PC-9 (cell line): ENCODE results near the gene ANKRD66. TPM values are rescaled to one million over a fixed set of nuclear protein-coding genes. Genes with fewer than 3 reads are reported as not detected.

Source experiments
- BruUV-seq: library from RNA; stranded (reverse); fragments of 400-500 nt; replicated peaks from 2 replicates; lab custom pipeline; 2021; lab: Mats Ljungman, UMichigan
- CTCF ChIA-PET: fragments of 300-600 bp; sonication (Branson Sonifier 250); formaldehyde crosslinking; loops from one replicate; lab custom pipeline; 2022; ENCODE audit warnings: antibody characterized with exemption; lab: Charles Lee
- POLR2A ChIA-PET: fragments of 300-600 bp; sonication (Branson Sonifier 250); formaldehyde crosslinking; loops from one replicate; lab custom pipeline; 2022; ENCODE audit warnings: antibody characterized with exemption; ENCODE audit not compliant: unreplicated experiment; lab: Charles Lee
- DNase-seq, 2 experiments: peaks; one replicate each; pipeline versions ENCODE4 v3.0.0 to v3.0.0-alpha.2; 2015 to 2022; ENCODE audit warnings: mixed read lengths in 1 of 2
- H2AFZ ChIP-seq: fragments of 200-600 bp; sonication (generic); 2 replicates; pipeline ENCODE4 v1.8.1; 2017; ENCODE audit warnings: antibody characterized with exemption
- H3F3A ChIP-seq: fragments of 200-600 bp; sonication (generic); 2 replicates; pipeline ENCODE4 v1.8.1; 2017; ENCODE audit warnings: antibody characterized with exemption, mild to moderate bottlenecking, low read depth; ENCODE audit not compliant: insufficient read depth
- H3K27ac ChIP-seq: fragments of 200-600 bp; sonication (generic); 2 replicates; pipeline ENCODE4 v1.6.1; 2016; ENCODE audit warnings: mixed run types
- H3K27me3 ChIP-seq: fragments of 200-600 bp; sonication (generic); 2 replicates; pipeline ENCODE4 v1.6.1; 2016; ENCODE audit warnings: low read depth, mixed run types; ENCODE audit not compliant: insufficient read depth
- H3K36me3 ChIP-seq: fragments of 200-600 bp; sonication (generic); 2 replicates; pipeline ENCODE4 v1.6.1; 2016; ENCODE audit warnings: low read depth, mixed run types
- H3K4me1 ChIP-seq: fragments of 200-600 bp; sonication (generic); replicated peaks from 2 replicates; pipeline ENCODE4 v1.6.1; 2016; ENCODE audit warnings: mixed run types; ENCODE audit not compliant: insufficient read depth
- H3K4me2 ChIP-seq: fragments of 200-600 bp; sonication (generic); 2 replicates; pipeline ENCODE4 v1.6.1; 2017; ENCODE audit warnings: mixed run types
- H3K4me3 ChIP-seq: fragments of 200-600 bp; sonication (generic); 2 replicates; pipeline ENCODE4 v1.6.1; 2016; ENCODE audit warnings: mixed run types
- H3K79me2 ChIP-seq: fragments of 200-600 bp; sonication (generic); 2 replicates; pipeline ENCODE4 v1.6.1; 2017; ENCODE audit warnings: low read depth, mixed run types
- H3K9me2 ChIP-seq: fragments of 200-600 bp; sonication (generic); 2 replicates; pipeline ENCODE4 v1.8.1; 2017; ENCODE audit warnings: mild to moderate bottlenecking; ENCODE audit not compliant: insufficient read depth
- H3K9me3 ChIP-seq: fragments of 200-600 bp; sonication (generic); 2 replicates; pipeline ENCODE4 v1.8.1; 2016; ENCODE audit warnings: low read depth; ENCODE audit not compliant: insufficient read depth
- H4K20me1 ChIP-seq: fragments of 200-600 bp; sonication (generic); 2 replicates; pipeline ENCODE4 v1.8.1; 2017; ENCODE audit not compliant: insufficient read depth
- EZH2 ChIP-seq: fragments of 200-600 bp; sonication (generic); IDR thresholded peaks from 2 replicates; pipeline ENCODE4 v1.8.0; 2017; ENCODE audit warnings: antibody characterized with exemption, low read depth
- intact Hi-C: fragments of 100-400 bp; cut with micrococcal nuclease; formaldehyde crosslinking; loops from one replicate; pipeline ENCODE4 v1.10.0; 2022; ENCODE audit not compliant: unreplicated experiment
- total RNA-seq: library from RNA; stranded (reverse); gene quantifications from 2 replicates; pipeline ENCODE4 v1.2.3, GENCODE V29; 2021
- TF ChIP-seq, protein P1 (sequence below): fragments of 200-600 bp; sonication (generic); conservative IDR thresholded peaks from 2 replicates; pipeline ENCODE4 v1.6.1; 2017; ENCODE audit warnings: mixed run types, antibody characterized with exemption, mild to moderate bottlenecking, moderate library complexity

ANKRD66 gene
- total RNA-seq, 1 experiment from 2014 or later: not detected

DNA sequence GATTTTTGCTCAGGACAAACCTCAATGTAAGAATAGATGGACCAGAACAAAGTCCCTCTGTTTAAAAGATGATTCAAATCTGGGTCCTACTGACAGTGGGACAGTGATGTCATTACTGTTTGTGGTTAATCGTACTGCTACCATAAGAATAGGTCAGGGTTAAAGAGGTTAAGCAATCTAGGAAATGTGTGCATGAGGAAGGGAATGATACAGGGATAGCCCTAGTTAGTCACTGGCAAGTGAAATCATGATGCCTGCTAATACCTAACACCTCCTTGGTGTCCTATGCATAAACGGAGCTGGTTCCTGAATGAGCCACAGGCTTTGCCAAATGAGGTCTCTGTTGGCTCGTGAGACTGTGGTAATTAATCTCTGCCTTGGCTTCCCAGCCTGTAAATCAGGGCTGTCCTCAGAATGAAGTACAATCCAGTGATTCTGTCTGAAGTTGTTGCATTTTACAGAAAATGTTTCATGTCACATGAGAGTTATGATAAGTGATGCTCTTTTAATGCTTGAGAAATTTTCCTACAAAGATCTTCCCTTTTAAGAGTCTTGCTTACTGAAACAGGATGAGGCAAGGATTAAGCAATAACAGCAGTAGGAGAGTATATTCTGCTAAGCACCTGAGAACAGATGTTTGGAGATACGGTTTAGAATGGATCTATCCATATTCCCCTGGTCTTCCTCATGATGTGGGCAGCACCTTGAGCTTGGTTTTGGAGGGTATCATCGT lies 50.3 kb downstream of the ANKRD66 start:
- no peak for TF ChIP-seq EZH2
- TF ChIP-seq, protein P1, sequence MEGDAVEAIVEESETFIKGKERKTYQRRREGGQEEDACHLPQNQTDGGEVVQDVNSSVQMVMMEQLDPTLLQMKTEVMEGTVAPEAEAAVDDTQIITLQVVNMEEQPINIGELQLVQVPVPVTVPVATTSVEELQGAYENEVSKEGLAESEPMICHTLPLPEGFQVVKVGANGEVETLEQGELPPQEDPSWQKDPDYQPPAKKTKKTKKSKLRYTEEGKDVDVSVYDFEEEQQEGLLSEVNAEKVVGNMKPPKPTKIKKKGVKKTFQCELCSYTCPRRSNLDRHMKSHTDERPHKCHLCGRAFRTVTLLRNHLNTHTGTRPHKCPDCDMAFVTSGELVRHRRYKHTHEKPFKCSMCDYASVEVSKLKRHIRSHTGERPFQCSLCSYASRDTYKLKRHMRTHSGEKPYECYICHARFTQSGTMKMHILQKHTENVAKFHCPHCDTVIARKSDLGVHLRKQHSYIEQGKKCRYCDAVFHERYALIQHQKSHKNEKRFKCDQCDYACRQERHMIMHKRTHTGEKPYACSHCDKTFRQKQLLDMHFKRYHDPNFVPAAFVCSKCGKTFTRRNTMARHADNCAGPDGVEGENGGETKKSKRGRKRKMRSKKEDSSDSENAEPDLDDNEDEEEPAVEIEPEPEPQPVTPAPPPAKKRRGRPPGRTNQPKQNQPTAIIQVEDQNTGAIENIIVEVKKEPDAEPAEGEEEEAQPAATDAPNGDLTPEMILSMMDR: no peak
- Histone ChIP-seq H3K36me3 (no peaks in the 10 kb centered on the region), H3K4me3 (no peak overlapping the region), H3K27ac (no peak overlapping the region), H3K9me3 (no peaks in the 10 kb centered on the region), H3K4me1 (peaks cover 10% of the 10 kb centered on the region; the same call in 1 of the 2 replicates), H2AFZ (no peak overlapping the region), H4K20me1 (no peaks in the 10 kb centered on the region), H3K79me2 (no peaks in the 10 kb centered on the region), H3K4me2 (peak overlapping the region; percentile 32; the same call in 1 of the 2 replicates), H3F3A (peaks cover 8% of the 10 kb centered on the region; the same call in 1 of the 2 replicates), H3K9me2 (no peaks in the 10 kb centered on the region), H3K27me3 (no peaks in the 10 kb centered on the region)
- no TSS peak for BruUV-seq
- POLR2A ChIA-PET: no interaction called here
- CTCF ChIA-PET: no interaction called here
- intact Hi-C loops: no loop called here
- peak in 1 of 2 experiments; percentile 58 for DNase-seq

DNA sequence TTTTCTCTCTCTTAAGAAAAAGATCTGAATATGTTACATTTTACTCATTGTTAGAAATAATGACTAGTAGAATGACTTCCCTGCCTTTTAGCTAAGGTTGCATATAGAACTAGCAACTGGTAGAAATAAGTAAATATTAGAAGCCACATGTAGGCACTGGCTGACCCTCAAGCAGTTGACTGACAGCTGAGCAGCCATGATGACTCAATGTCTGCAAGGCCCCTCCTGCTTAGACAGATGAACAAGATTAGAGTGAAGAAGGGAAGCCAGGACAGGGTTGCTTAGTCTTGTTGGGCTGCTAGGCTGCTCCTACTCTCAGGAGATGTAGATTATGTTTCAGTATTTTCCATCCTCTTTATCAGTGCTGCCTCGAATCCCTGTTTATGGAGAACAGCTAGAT lies 52.9 kb downstream of the ANKRD66 start:
- POLR2A ChIA-PET: no interaction called here
- Histone ChIP-seq H3F3A (peaks cover 5% of the 10 kb centered on the region; the same call in 1 of the 2 replicates), H3K36me3 (no peaks in the 10 kb centered on the region), H4K20me1 (no peaks in the 10 kb centered on the region), H3K4me1 (peaks cover 10% of the 10 kb centered on the region; the same call in 1 of the 2 replicates), H3K27ac (no peak overlapping the region), H3K9me2 (0 out of 2 replicates have a peak, but pooled peaks cover 4% of the 10 kb centered on the region), H3K27me3 (no peaks in the 10 kb centered on the region), H3K9me3 (no peaks in the 10 kb centered on the region), H2AFZ (no peak overlapping the region), H3K4me3 (no peak overlapping the region), H3K79me2 (no peaks in the 10 kb centered on the region), H3K4me2 (no peak overlapping the region)
- CTCF ChIA-PET: no interaction called here
- TF ChIP-seq, protein P1: no peak
- no peak for TF ChIP-seq EZH2
- BruUV-seq: no TSS peak
- DNase-seq: no peak
- intact Hi-C loops: no loop called here

DNA sequence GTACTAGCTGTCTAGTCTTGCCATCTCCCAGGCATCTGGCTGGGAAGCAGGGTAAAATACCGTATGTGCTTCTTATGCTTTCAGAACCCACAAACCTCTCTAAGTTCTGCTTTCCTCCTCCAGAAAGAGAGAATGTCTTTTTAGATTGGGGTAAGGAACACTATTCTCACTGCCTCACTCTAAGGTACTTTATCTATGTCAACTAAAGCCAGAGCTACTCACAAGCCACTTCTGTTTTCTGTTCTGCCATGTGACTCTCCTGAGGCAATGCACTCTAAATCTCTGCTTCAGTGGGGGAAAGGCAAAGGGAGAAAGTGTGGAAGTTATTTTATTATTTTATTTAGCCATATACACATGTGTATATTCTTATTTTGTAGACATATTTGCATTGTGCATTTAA lies 62.1 kb downstream of the ANKRD66 start:
- Histone ChIP-seq H3K4me2 (no peak overlapping the region), H3K9me2 (no peaks in the 10 kb centered on the region), H3K4me3 (no peak overlapping the region), H3K4me1 (no peaks in the 10 kb centered on the region), H2AFZ (no peak overlapping the region), H3K27ac (no peak overlapping the region), H3F3A (no peaks in the 10 kb centered on the region), H4K20me1 (no peaks in the 10 kb centered on the region), H3K27me3 (no peaks in the 10 kb centered on the region), H3K79me2 (no peaks in the 10 kb centered on the region), H3K36me3 (no peaks in the 10 kb centered on the region), H3K9me3 (no peaks in the 10 kb centered on the region)
- CTCF ChIA-PET: no interaction called here
- intact Hi-C loops: no loop called here
- no peak for TF ChIP-seq EZH2
- TF ChIP-seq, protein P1: no peak
- POLR2A ChIA-PET: no interaction called here
- no peak for DNase-seq
- no TSS peak for BruUV-seq

Other genes starting within 250 kb of the ANKRD66 start
- 2.9 and 5.6 TPM in 2 replicates for gene CYP39A1, start 94.1 kb upstream of the ANKRD66 start, total RNA-seq
- gene SLC25A27, start 94.0 kb upstream of the ANKRD66 start, total RNA-seq: 25.0 and 27.1 TPM in 2 replicates
- gene TDRD6, start 59.0 kb upstream of the ANKRD66 start, total RNA-seq: 0.23 and 0.57 TPM in 2 replicates
- gene PLA2G7, start 11.6 kb upstream of the ANKRD66 start, total RNA-seq: 0.68 and 0.98 TPM in 2 replicates
- not detected in 2 replicates for gene MEP1A, start 46.5 kb downstream of the ANKRD66 start, total RNA-seq
- gene ADGRF5, start 175.0 kb downstream of the ANKRD66 start, total RNA-seq: 23.1 and 40.0 TPM in 2 replicates